GM18870 (cell line): ENCODE results near the gene SDK1.
"Not testable (repeated sequence)": the region's sequence is repeated elsewhere in the genome, so short reads cannot be mapped to it uniquely, and the experiment has no call there.

Experiments used
- ATAC-seq: cut with Tn5 transposase; IDR thresholded peaks from one replicate; pipeline ENCODE4 v1.9.1; 2021; ENCODE audit warnings: moderate library complexity; ENCODE audit not compliant: unreplicated experiment

SDK1 gene

GRCh38 chr7:3710531-3710930 is 409.5 kb downstream of the SDK1 start:
- no peak for ATAC-seq

GRCh38 chr7:3712841-3713240 is 411.8 kb downstream of the SDK1 start:
- ATAC-seq = no peak

DNA sequence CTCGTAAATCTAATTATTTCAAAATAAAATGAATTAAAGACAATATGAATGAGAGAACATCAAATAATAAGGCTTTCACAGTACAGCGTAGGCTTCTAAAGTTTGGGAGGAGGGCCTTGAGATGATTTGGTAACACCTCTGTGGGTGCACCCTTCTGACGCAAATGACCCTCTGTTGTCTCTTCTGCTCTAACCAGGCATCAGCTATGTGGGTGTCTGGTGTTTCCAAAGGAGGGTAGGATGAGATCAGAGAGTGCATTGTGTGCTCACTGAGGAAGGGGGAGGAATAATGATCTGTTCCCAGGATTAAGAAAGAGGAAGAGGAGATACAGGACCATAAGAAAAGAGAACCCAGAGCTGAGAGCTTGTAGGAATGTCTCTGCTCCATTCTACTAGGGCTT is 420.4 kb downstream of the SDK1 start:
- ATAC-seq = no peak

- no peak for ATAC-seq
These were observed 421.4 kb downstream of the SDK1 start for GRCh38 chr7:3722396-3722922.

- ATAC-seq = no peak
These were observed 424.4 kb downstream of the SDK1 start for GRCh38 chr7:3725155-3726059.

GRCh38 chr7:3730276-3730675 is 429.2 kb downstream of the SDK1 start:
- no peak for ATAC-seq

GRCh38 chr7:3732395-3733005 is 431.4 kb downstream of the SDK1 start:
- no peak for ATAC-seq

DNA sequence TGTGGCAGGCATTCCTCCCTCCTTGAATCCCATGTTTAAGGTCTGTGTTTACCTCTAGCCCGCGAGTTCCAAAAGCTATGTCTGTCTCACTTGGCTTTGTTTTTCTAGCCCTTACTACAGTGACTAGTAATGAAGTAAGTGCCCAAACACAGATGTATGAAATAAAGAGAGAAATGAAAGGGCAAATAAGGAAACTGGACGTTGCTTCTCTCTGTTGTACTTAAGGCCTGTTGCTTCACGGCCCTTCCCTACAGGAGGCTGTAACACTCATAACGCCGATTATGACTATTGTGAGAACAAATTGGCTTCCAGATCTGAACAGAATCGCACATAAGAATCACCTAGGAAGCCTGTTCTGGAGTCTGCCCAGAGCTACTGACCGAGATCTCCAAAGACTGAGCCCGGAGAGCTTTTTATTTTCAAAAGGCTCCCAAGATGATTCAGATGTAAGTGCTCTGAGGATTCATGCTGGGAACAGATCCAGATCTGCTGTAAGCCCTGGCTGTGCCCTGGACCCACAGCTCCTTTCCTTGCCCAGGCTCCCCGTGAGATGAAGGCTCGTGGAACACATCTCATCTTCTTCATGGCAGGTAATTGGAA is 432.6 kb downstream of the SDK1 start:
- no peak for ATAC-seq

GRCh38 chr7:3738964-3739363 is 437.9 kb downstream of the SDK1 start:
- no peak for ATAC-seq

- no peak for ATAC-seq
These were observed 438.9 kb downstream of the SDK1 start for GRCh38 chr7:3739983-3740382.

- ATAC-seq = no peak
These were observed 446.4 kb downstream of the SDK1 start for GRCh38 chr7:3747467-3747866.

DNA sequence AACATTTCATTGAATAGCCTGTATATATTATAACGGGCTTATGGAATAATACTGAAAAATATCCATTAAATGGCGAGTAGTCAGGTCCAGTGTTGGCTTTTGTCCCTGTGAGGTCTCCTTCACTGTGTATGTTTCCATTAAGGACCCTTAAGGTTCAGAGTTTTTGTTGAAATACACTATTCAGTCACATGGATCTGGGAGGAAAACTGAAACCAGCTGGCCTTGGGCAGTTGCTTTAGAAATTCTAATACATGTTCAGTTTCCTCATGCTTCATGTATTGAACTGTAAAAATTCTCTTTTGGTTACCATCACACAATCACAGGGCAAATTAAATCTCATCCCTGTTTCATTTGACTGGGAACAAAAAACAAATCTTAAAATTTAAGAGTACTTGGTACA is 447.3 kb downstream of the SDK1 start:
- no peak for ATAC-seq

DNA sequence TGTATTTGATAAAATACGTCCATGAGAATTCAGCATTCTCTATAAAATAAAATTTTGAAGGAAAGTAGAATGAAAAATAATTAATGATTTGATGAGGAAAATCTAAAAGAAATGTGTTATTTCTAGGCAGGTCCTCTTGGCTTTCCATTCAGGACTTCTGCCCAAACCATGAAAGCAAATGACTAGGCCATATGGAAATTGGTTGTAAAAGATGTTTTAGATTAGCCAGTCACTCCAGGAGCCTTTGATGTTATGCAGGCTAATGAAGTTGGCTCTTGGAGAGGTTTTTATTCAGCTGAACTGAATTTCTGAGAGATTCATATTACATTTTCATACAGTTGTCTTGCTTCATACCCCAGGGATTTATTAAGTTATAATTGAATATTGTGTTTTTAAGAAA is 452.8 kb downstream of the SDK1 start:
- no peak for ATAC-seq

GRCh38 chr7:3754493-3755341 is 453.7 kb downstream of the SDK1 start:
- ATAC-seq = no peak

GRCh38 chr7:3755778-3756453 is 454.9 kb downstream of the SDK1 start:
- ATAC-seq = not testable (repeated sequence)

GRCh38 chr7:3757059-3757458 is 456.0 kb downstream of the SDK1 start:
- no peak for ATAC-seq

DNA sequence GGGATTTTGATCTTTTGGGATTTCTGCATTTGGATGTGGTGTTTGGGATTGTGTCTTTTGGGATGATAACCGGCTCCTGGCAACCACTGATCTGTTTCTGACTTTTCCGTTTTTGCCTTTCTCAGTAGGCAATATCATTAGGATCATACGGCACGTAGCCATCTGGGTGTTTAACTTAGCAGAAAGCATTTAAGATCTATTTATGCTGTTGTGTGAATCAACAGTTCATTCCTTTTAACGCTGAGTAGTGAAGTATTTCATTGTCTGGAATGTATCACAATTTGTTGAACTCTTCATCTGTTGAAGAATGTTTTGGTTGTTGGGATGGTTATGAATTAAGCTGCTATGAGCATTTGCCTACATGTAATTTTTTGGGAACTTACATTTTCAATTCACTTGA is 459.6 kb downstream of the SDK1 start:
- no peak for ATAC-seq

DNA sequence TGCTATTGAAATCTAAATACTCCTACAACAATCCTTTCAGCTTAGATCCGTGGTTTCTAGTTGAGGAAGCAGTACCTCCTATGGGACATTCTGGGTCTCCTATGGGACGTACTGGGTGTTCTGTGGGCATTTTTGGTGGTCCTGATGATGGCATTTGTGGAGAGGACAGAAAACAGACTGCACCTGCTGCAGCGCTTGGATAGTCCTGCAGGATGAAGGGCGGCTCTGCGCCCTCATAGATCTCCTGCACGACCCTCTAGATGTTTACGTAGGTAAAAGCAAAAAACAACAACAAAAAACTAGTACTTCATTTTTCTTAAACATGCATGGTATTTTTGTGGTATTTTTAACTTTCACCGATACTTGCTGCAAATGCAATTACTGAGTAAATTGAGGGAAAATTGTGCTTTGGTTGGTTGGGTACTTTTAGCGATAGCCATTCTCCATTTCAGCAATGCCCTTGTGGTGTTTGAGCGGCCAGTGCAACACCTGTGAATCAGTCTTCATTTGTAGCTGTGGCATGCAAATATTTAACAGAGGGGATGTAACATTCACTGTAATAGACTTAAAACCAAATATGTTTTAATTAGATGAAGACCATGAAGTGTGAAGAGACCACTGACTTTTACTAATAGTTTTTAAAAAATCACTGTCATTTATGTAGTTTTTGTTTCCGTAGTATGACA is 461.2 kb downstream of the SDK1 start:
- ATAC-seq = no peak

DNA sequence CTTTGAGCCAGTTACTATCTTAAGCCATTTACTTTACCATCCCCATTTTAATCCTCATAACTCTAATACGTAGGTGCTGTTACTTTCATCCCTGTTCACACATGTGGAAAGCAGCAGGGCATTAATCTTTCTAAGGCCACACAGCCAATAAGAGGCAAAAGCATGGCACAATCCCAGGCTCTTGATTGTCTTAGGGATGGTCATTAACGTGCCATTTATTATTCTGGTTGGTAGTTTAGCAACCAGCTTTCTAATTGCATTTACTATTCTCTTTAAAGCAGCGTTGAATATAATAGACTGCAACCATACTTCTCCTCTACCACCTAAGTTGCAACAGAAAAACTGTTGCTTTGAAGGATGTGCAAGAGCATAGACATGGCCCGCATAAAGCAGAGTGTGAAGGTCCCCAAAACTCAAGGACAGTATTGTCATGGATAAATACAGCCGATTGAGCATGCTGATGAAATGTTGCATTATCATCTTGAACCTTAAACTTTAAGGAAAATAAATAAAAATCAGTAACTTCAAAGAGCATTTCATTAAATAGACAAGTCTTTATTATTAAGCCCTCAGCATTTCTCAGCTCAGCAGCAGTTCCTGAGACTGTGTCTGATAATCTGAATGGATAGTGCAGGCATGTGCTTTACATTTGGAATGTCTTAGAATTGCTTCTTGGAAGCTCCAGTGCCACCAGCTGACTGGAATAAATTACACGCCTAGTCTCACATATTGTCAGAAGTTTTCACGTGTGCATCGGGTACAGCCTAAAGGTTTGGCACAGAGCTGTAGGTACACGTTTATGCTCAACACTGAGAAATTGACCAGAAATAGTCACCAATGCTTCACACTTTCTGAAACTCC is 467.1 kb downstream of the SDK1 start:
- ATAC-seq = no peak
